Activated CD4-positive, alpha-beta memory T cell treated with anti-CD3 and anti-CD28 coated beads for 36 hours (primary cell): Measurements from ENCODE around the gene POLR1A. TPM values are rescaled to one million over a fixed set of nuclear protein-coding genes. Genes with fewer than 3 reads are reported as not detected.

ENCODE experiments used
- CTCF ChIA-PET: fragments of 350-600 bp; sonication (Branson Sonifier 250); formaldehyde crosslinking; loops from one replicate; lab custom pipeline; 2021; ENCODE audit warnings: antibody characterized with exemption, inconsistent platforms; lab: Charles Lee
- POLR2A ChIA-PET: fragments of 350-600 bp; sonication (Branson Sonifier 250); formaldehyde crosslinking; loops from one replicate; lab custom pipeline; 2021; ENCODE audit warnings: antibody characterized with exemption; lab: Charles Lee
- DNase-seq: peaks from one replicate; pipeline ENCODE4 v3.0.0-alpha.2; 2020
- H3K27ac Mint-ChIP-seq: one replicate; pipeline ENCODE4 v1.8.0; 2021; ENCODE audit warnings: mixed read lengths
- H3K27me3 Mint-ChIP-seq: one replicate; pipeline ENCODE4 v1.8.0; 2021; ENCODE audit warnings: mixed read lengths
- H3K36me3 Mint-ChIP-seq: one replicate; pipeline ENCODE4 v1.8.0; 2021; ENCODE audit warnings: mixed read lengths
- H3K4me1 Mint-ChIP-seq: one replicate; pipeline ENCODE4 v1.8.0; 2021; ENCODE audit warnings: low read depth, mixed read lengths
- H3K4me3 Mint-ChIP-seq: one replicate; pipeline ENCODE4 v1.8.0; 2021; ENCODE audit warnings: mild to moderate bottlenecking, mixed read lengths
- H3K9me3 Mint-ChIP-seq: one replicate; pipeline ENCODE4 v1.8.0; 2021; ENCODE audit warnings: mixed read lengths
- intact Hi-C: fragments of 100-400 bp; cut with micrococcal nuclease; formaldehyde crosslinking; loops from one replicate; pipeline ENCODE4 v1.15.1; 2023
- total RNA-seq, 2 experiments: library from RNA; stranded (reverse); gene quantifications; one replicate each; pipeline ENCODE4 v1.2.3, GENCODE V29; 2021

The POLR1A gene
- total RNA-seq = 10 to 100 TPM; 27.2 to 33.8 TPM

GRCh38 chr2:86105252-86105968 lies at the start of gene POLR1A:
TSS of gene POLR1A (minus strand) at chr2:86105886. CDS start at chr2:86105776, 110 bp downstream.
- no peaks in the 10 kb centered on the region for H3K27me3 Mint-ChIP-seq
- peak; percentile 90 for DNase-seq
- ChIA-PET CTCF (interaction anchor here (1.1 to 1.3 kb wide), 4 partner anchors 9 to 468 kb away, joined by 4 to 5 read pairs (median 5); no protein-coding TSS in a partner anchor), POLR2A (interaction anchor here (0.9 to 2.1 kb wide), 9 partner anchors 9 to 352 kb away, joined by 3 to 10 read pairs (median 3); partner anchors contain the start of gene IMMT)
- peak within 1 kb of the TSS; percentile 95 for H3K27ac Mint-ChIP-seq
- intact Hi-C loops = loop anchor here (1.0 to 5.0 kb wide), 2 partner anchors 244 to 337 kb away; partner anchors contain the start of gene KDM3A
- H3K36me3 Mint-ChIP-seq = peaks cover 44% of the 10 kb centered on the region
- no peaks in the 10 kb centered on the region for H3K9me3 Mint-ChIP-seq
- peaks cover 61% of the 10 kb centered on the region for H3K4me1 Mint-ChIP-seq
- H3K4me3 Mint-ChIP-seq = peak within 1 kb of the TSS; percentile 94

- H3K4me3 Mint-ChIP-seq = no peak overlapping the region
- no peaks in the 10 kb centered on the region for H3K27me3 Mint-ChIP-seq
- DNase-seq = no peak
- no peak overlapping the region for H3K27ac Mint-ChIP-seq
- no peaks in the 10 kb centered on the region for H3K9me3 Mint-ChIP-seq
- peaks cover 8% of the 10 kb centered on the region for H3K4me1 Mint-ChIP-seq
- ChIA-PET POLR2A (interaction anchor here (1.1 kb wide), 2 partner anchors 10 to 13 kb away, joined by 3 read pairs; no protein-coding TSS in a partner anchor), CTCF (interaction anchor here (0.6 to 1.3 kb wide), 3 partner anchors 35 to 323 kb away, joined by 3 to 4 read pairs (median 3); no protein-coding TSS in a partner anchor)
- H3K36me3 Mint-ChIP-seq = peaks cover 44% of the 10 kb centered on the region
- intact Hi-C loops = no loop called here
These were observed 44.8 kb upstream of the POLR1A start for GRCh38 chr2:86150502-86150901.

DNA sequence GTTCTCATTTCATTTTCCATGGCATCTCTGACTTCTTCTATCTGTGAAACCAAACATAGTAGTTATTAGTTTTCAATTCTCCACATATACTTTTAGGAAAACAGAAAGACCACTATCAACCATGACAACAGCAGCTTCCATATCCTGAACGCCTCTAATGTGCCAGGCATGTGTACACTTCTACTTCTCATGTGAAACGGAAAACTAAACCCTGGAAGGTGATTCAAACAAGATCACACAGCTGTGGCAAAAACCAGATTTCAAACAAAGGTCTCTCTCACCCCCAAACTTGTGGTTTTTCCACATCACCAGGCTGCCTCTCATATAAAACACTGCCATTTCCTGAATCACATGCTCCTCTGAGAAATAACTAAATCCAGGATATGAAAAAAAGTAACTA lies 42.1 kb upstream of the POLR1A start:
- no peak for DNase-seq
- H3K27me3 Mint-ChIP-seq = no peaks in the 10 kb centered on the region
- H3K27ac Mint-ChIP-seq = peak overlapping the region; percentile 45
- intact Hi-C loops = no loop called here
- H3K9me3 Mint-ChIP-seq = no peaks in the 10 kb centered on the region
- H3K36me3 Mint-ChIP-seq = peaks cover 53% of the 10 kb centered on the region
- H3K4me3 Mint-ChIP-seq = no peak overlapping the region
- ChIA-PET POLR2A (interaction anchor here (1.3 kb wide), 1 partner anchor 48 kb away, joined by 3 read pairs; the partner anchor contains the start of gene IMMT), CTCF (no interaction called here)
- H3K4me1 Mint-ChIP-seq = peaks cover 6% of the 10 kb centered on the region

DNA sequence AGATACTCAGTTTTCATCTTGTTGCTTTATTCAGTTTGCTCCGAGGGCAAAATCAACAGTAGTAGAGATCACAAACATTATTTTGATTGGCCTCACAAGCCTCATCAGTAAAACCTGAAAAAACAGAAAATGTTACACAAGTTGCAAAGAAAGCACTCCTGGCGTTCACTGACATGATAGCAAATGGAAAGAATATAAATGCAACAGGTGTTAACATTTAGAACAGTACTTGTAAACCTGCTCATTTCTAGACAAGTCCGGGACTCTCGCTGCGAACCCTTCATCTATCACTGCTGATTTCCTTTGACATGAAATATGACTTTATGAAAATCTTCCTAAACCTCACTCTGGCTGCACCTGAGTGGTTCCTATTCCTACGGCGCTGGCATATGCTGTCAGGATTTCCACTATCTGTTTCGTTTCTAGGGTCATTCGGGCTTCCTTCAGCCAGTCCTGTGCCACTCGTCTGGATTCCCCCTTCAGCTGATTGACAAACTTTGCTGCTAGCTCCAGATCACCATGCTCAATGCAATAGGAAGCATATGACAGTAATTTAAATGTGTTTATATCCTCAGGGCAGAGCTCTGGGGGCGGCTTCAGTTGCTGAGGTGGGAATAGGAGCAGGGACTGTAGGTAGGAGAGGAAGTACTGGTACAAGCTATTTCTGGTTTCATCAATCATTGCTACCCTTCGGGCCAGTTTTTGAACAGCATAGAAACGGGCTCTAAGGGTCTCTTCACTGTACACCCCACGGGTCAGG lies 38.4 kb upstream of the POLR1A start:
- H3K27me3 Mint-ChIP-seq = no peaks in the 10 kb centered on the region
- H3K9me3 Mint-ChIP-seq = no peaks in the 10 kb centered on the region
- no peak overlapping the region for H3K4me3 Mint-ChIP-seq
- CTCF ChIA-PET = interaction anchor here (0.8 kb wide), 1 partner anchor 56 kb away, joined by 3 read pairs; no protein-coding TSS in a partner anchor
- H3K36me3 Mint-ChIP-seq = peaks cover 53% of the 10 kb centered on the region
- POLR2A ChIA-PET = interaction anchor here (1.2 kb wide), 1 partner anchor 41 kb away, joined by 3 read pairs; no protein-coding TSS in a partner anchor
- DNase-seq = no peak
- peak overlapping the region; percentile 52 for H3K27ac Mint-ChIP-seq
- H3K4me1 Mint-ChIP-seq = peaks cover 14% of the 10 kb centered on the region
- intact Hi-C loops = no loop called here

DNA sequence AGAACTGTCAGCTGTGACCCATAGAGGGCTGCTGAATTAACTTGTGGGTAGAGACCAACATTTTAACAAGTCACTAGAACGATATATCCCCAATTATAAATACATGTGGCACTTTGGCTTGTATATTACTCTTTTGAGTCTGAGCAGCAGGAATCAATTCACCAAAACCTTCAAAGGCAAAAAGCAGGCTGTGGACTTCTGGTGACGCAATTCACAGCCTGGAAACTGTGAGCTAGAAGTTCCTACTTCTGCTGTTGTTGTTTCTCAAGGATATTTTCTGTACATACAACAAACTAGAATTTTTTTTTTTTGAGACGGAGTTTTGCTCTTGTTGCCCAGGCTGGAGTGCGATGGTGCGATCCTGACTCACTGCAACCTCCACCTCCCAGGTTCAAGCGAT lies 37.6 kb upstream of the POLR1A start:
- peaks cover 20% of the 10 kb centered on the region for H3K4me1 Mint-ChIP-seq
- no peak for DNase-seq
- H3K9me3 Mint-ChIP-seq = no peaks in the 10 kb centered on the region
- intact Hi-C loops = no loop called here
- H3K4me3 Mint-ChIP-seq = no peak overlapping the region
- ChIA-PET CTCF (interaction anchor here (0.8 to 1.1 kb wide), 2 partner anchors 55 to 63 kb away, joined by 3 read pairs; no protein-coding TSS in a partner anchor), POLR2A (interaction anchor here (1.2 kb wide), 1 partner anchor 42 kb away, joined by 3 read pairs; no protein-coding TSS in a partner anchor)
- H3K27me3 Mint-ChIP-seq = no peaks in the 10 kb centered on the region
- peaks cover 57% of the 10 kb centered on the region for H3K36me3 Mint-ChIP-seq
- no peak overlapping the region for H3K27ac Mint-ChIP-seq

- peaks cover 17% of the 10 kb centered on the region for H3K4me1 Mint-ChIP-seq
- intact Hi-C loops = no loop called here
- CTCF ChIA-PET = interaction anchor here (0.8 to 1.1 kb wide), 2 partner anchors 54 to 62 kb away, joined by 3 read pairs; no protein-coding TSS in a partner anchor
These were observed 37.0 kb upstream of the POLR1A start for GRCh38 chr2:86142436-86143257.

GRCh38 chr2:86140969-86141392 lies 35.3 kb upstream of the POLR1A start:
- no peak overlapping the region for H3K4me3 Mint-ChIP-seq
- POLR2A ChIA-PET = interaction anchor here (0.9 kb wide), 1 partner anchor 9 kb away, joined by 3 read pairs; no protein-coding TSS in a partner anchor

More at GRCh38 chr2:86142436-86143257, 37.0 kb upstream of the POLR1A start:
- Mint-ChIP-seq H3K9me3 (no peaks in the 10 kb centered on the region), H3K36me3 (peaks cover 57% of the 10 kb centered on the region), H3K27ac (no peak overlapping the region), H3K27me3 (no peaks in the 10 kb centered on the region), H3K4me3 (no peak overlapping the region)
- POLR2A ChIA-PET = no interaction called here
- DNase-seq = no peak

GRCh38 chr2:86139981-86140380 lies 34.3 kb upstream of the POLR1A start:
- no peaks in the 10 kb centered on the region for H3K27me3 Mint-ChIP-seq
- ChIA-PET POLR2A (no interaction called here), CTCF (interaction anchor here (1.6 kb wide), 1 partner anchor 313 kb away, joined by 3 read pairs; no protein-coding TSS in a partner anchor)
- no peak for DNase-seq
- intact Hi-C loops = loop anchor here (2.0 kb wide), 1 partner anchor 33 kb away; the partner anchor contains the start of gene PTCD3
- H3K4me3 Mint-ChIP-seq = no peak overlapping the region
- H3K4me1 Mint-ChIP-seq = peaks cover 16% of the 10 kb centered on the region
- H3K36me3 Mint-ChIP-seq = peaks cover 71% of the 10 kb centered on the region
- H3K27ac Mint-ChIP-seq = peak overlapping the region; percentile 54
- H3K9me3 Mint-ChIP-seq = no peaks in the 10 kb centered on the region

More at GRCh38 chr2:86140969-86141392, 35.3 kb upstream of the POLR1A start:
- Mint-ChIP-seq H3K27ac (peak overlapping the region; percentile 61), H3K36me3 (peaks cover 63% of the 10 kb centered on the region), H3K4me1 (peaks cover 16% of the 10 kb centered on the region), H3K27me3 (no peaks in the 10 kb centered on the region), H3K9me3 (no peaks in the 10 kb centered on the region)
- CTCF ChIA-PET = no interaction called here
- intact Hi-C loops = no loop called here
- DNase-seq = no peak

DNA sequence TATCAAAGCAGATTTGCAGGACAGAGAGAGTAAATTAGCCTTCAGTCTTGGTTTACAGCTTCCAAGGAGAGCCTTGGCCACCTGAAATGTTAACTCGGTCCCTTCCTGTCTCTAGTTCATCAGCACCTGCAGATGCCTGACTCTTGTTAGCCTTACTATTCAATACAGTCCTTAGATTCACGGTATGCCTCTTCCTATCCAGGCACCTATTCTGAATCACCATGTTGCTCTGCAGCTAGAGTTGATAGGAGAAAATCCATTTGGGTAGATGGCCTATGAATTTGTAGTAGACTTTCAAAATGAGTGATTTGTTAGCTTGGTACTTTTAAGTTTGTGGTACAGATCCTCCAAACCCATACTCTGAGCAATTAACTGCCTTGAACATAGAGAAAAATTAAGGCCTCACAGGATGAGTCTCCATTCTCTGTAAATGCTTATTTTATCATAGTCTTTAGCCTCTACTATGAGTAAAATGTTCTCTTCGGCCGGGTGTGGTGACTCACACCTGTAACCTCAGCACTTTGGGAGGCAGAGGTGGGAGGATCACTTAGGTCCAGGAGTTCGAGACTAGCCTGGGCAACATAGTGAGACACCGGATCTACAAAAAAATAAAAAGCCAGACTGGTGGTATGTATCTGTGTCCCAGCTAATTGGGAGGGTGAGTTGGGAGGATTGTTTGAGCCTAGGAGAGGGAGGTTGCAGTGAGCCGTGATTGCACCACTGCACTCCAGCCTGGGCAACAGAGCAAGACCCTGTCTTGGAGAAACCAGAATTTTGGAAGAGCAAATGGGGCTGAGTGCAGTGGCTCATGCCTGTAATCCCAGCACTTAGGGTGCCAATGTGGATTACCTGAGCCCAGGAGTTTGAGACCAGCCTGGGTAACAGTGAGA lies 33.3 kb upstream of the POLR1A start:
- no peak overlapping the region for H3K4me3 Mint-ChIP-seq
- peaks cover 70% of the 10 kb centered on the region for H3K36me3 Mint-ChIP-seq
- H3K9me3 Mint-ChIP-seq = no peaks in the 10 kb centered on the region
- H3K27ac Mint-ChIP-seq = peak overlapping the region; percentile 82
- peaks cover 16% of the 10 kb centered on the region for H3K4me1 Mint-ChIP-seq
- peak; percentile 45 for DNase-seq
- CTCF ChIA-PET = interaction anchor here (0.7 to 1.6 kb wide), 3 partner anchors 12 to 312 kb away, joined by 3 read pairs; no protein-coding TSS in a partner anchor
- POLR2A ChIA-PET = interaction anchor here (0.9 to 1.3 kb wide), 3 partner anchors 10 to 33 kb away, joined by 3 read pairs; partner anchors contain the start of genes POLR1A and PTCD3
- intact Hi-C loops = loop anchor here (2.0 kb wide), 1 partner anchor 32 kb away; the partner anchor contains the start of gene PTCD3
- H3K27me3 Mint-ChIP-seq = no peaks in the 10 kb centered on the region

GRCh38 chr2:86136141-86136540 lies 30.5 kb upstream of the POLR1A start:
- no peak overlapping the region for H3K4me3 Mint-ChIP-seq
- POLR2A ChIA-PET = interaction anchor here (1.4 kb wide), 1 partner anchor 31 kb away, joined by 3 read pairs; the partner anchor contains the start of genes POLR1A and PTCD3

More at GRCh38 chr2:86136141-86136540, 30.5 kb upstream of the POLR1A start:
- DNase-seq = no peak
- Mint-ChIP-seq H3K9me3 (no peaks in the 10 kb centered on the region), H3K36me3 (peaks cover 80% of the 10 kb centered on the region), H3K27ac (no peak overlapping the region), H3K4me1 (peaks cover 16% of the 10 kb centered on the region), H3K27me3 (no peaks in the 10 kb centered on the region)
- CTCF ChIA-PET = no interaction called here
- intact Hi-C loops = no loop called here
